Right atrium auricular region (tissue), 2 donors: Measurements from ENCODE around the gene EMILIN1. TPM values are rescaled to one million over a fixed set of nuclear protein-coding genes. Genes with fewer than 3 reads are reported as not detected.

ENCODE experiments used
- DNase-seq: peaks from one replicate; pipeline ENCODE4 v3.0.0-alpha.2; 2019; ENCODE audit warnings: low spot score
- H3K27ac ChIP-seq, 2 donors: fragments of 200-600 bp; sonication (generic); 1 replicate in 1 of 2; 2 replicates in 1 of 2; pipeline ENCODE4 v1.5.1; 2016 to 2019
- H3K27me3 ChIP-seq, 2 donors: fragments of 200-600 bp; sonication (generic); one replicate each; pipeline versions ENCODE4 v1.5.1 to v1.6.0; 2017 to 2019
- H3K36me3 ChIP-seq: fragments of 200-600 bp; sonication (generic); one replicate; pipeline ENCODE4 v1.5.1; 2016
- H3K4me1 ChIP-seq, 2 donors: fragments of 200-600 bp; sonication (generic); one replicate each; pipeline versions ENCODE4 v1.5.1 to v1.6.0; 2017 to 2019
- H3K4me3 ChIP-seq, 2 donors: fragments of 200-600 bp; sonication (generic); 1 replicate in 1 of 2; 2 replicates in 1 of 2; pipeline ENCODE4 v1.5.1; 2017 to 2019; ENCODE audit warnings: mild to moderate bottlenecking in 1 of 2, moderate library complexity in 1 of 2
- H3K9me3 ChIP-seq, 2 donors: fragments of 200-600 bp; sonication (generic); one replicate each; pipeline ENCODE4 v1.5.1; 2019
- CTCF ChIP-seq, 2 donors: fragments of 200-600 bp; sonication (generic); IDR thresholded peaks; one replicate each; pipeline ENCODE4 v1.5.1; 2019; ENCODE audit warnings: antibody characterized with exemption in 2 of 2
- total RNA-seq, 2 donors: library from RNA; depleted of rRNA; stranded (reverse); fragments of >200 nt; gene quantifications; one replicate each; pipeline ENCODE4 v1.1.0, GENCODE V29; 2016

EMILIN1 gene
- total RNA-seq, 2 donors from 2014 or later, result 22.3 to 36.7 TPM

- no peaks in the 10 kb centered on the region for H3K36me3 ChIP-seq
- H3K4me1 ChIP-seq, result peaks cover 0 to 21% of the 10 kb centered on the region in 2 donors
- TF ChIP-seq CTCF (IDR thresholded peaks at IDR 0.05), result no peak
- H3K27ac ChIP-seq, result no peak overlapping the region
- no peaks in the 10 kb centered on the region for H3K27me3 ChIP-seq
- H3K4me3 ChIP-seq, result no peak overlapping the region
- no peak for DNase-seq
- no peaks in the 10 kb centered on the region for H3K9me3 ChIP-seq
Observed at GRCh38 chr2:27091746-27092695, 13.6 kb downstream of the EMILIN1 start.

- Histone ChIP-seq H3K4me1 (peaks cover 0 to 15% of the 10 kb centered on the region in 2 donors), H3K27me3 (no peaks in the 10 kb centered on the region), H3K27ac (no peak overlapping the region), H3K9me3 (no peaks in the 10 kb centered on the region), H3K36me3 (no peaks in the 10 kb centered on the region), H3K4me3 (no peak overlapping the region)
- DNase-seq, result no peak
- TF ChIP-seq CTCF (IDR thresholded peaks at IDR 0.05), result no peak
Observed at GRCh38 chr2:27092696-27093429, 14.4 kb downstream of the EMILIN1 start.

GRCh38 chr2:27093430-27094352 lies 15.3 kb downstream of the EMILIN1 start:
- no peak for TF ChIP-seq CTCF (IDR thresholded peaks at IDR 0.05)
- DNase-seq, result no peak
- Histone ChIP-seq H3K9me3 (no peaks in the 10 kb centered on the region), H3K27me3 (no peaks in the 10 kb centered on the region), H3K4me3 (no peak overlapping the region), H3K4me1 (peaks cover 0 to 15% of the 10 kb centered on the region in 2 donors), H3K27ac (no peak overlapping the region), H3K36me3 (no peaks in the 10 kb centered on the region)

GRCh38 chr2:27094353-27094984 lies 16.1 kb downstream of the EMILIN1 start:
- Histone ChIP-seq H3K27me3 (no peaks in the 10 kb centered on the region), H3K9me3 (no peaks in the 10 kb centered on the region), H3K4me3 (no peak overlapping the region), H3K36me3 (no peaks in the 10 kb centered on the region), H3K4me1 (peaks cover 0 to 15% of the 10 kb centered on the region in 2 donors), H3K27ac (no peak overlapping the region)
- TF ChIP-seq CTCF (IDR thresholded peaks at IDR 0.05), result no peak
- DNase-seq, result no peak

GRCh38 chr2:27095427-27095744 lies 17.0 kb downstream of the EMILIN1 start:
- TF ChIP-seq CTCF (IDR thresholded peaks at IDR 0.05), result no peak
- Histone ChIP-seq H3K36me3 (no peaks in the 10 kb centered on the region), H3K4me1 (peaks cover 0 to 15% of the 10 kb centered on the region in 2 donors), H3K27ac (no peak overlapping the region), H3K9me3 (no peaks in the 10 kb centered on the region), H3K4me3 (no peak overlapping the region), H3K27me3 (no peaks in the 10 kb centered on the region)
- no peak for DNase-seq
